ENCODE measurements around the gene TBC1D8.

TBC1D8 gene

GRCh38 chr2:101161658-101162057 is 10.5 kb upstream of the TBC1D8 start:
- no peak for DNase-seq

- DNase-seq = no peak
Observed at GRCh38 chr2:101160454-101160853, 9.3 kb upstream of the TBC1D8 start.

GRCh38 chr2:101159526-101159925 is 8.3 kb upstream of the TBC1D8 start:
- DNase-seq = no peak

- DNase-seq = no peak
Observed at GRCh38 chr2:101157272-101157671, 6.1 kb upstream of the TBC1D8 start.

GRCh38 chr2:101153787-101154186 is 2.6 kb upstream of the TBC1D8 start:
- DNase-seq = no peak

GRCh38 chr2:101153077-101153707 is 2.0 kb upstream of the TBC1D8 start:
- no peak for DNase-seq

- DNase-seq = peak; percentile 23 to 46
Observed at GRCh38 chr2:101152272-101153076, 1.3 kb upstream of the TBC1D8 start.

- no peak for DNase-seq
Observed at GRCh38 chr2:101151859-101152271, 683 bp upstream of the TBC1D8 start.

- no peak for DNase-seq
Observed at GRCh38 chr2:101150306-101151145, 656 bp downstream of the TBC1D8 start.

GRCh38 chr2:101149241-101150192 is 1.7 kb downstream of the TBC1D8 start:
- no peak for DNase-seq

GRCh38 chr2:101148777-101149176 is 2.4 kb downstream of the TBC1D8 start:
- DNase-seq = no peak

- no peak for DNase-seq
Observed at GRCh38 chr2:101147971-101148370, 3.2 kb downstream of the TBC1D8 start.

- no peak for DNase-seq
Observed at GRCh38 chr2:101147062-101147461, 4.1 kb downstream of the TBC1D8 start.

- no peak for DNase-seq
Observed at GRCh38 chr2:101146535-101146934, 4.6 kb downstream of the TBC1D8 start.

- no peak for DNase-seq
Observed at GRCh38 chr2:101145406-101145805, 5.8 kb downstream of the TBC1D8 start.

GRCh38 chr2:101142163-101142562 is 9.0 kb downstream of the TBC1D8 start:
- no peak for DNase-seq

- no peak for DNase-seq
Observed at GRCh38 chr2:101140978-101141655, 10.1 kb downstream of the TBC1D8 start.

GRCh38 chr2:101140237-101140636 is 10.9 kb downstream of the TBC1D8 start:
- no peak for DNase-seq

- no peak for DNase-seq
Observed at GRCh38 chr2:101139495-101139894, 11.7 kb downstream of the TBC1D8 start.

GRCh38 chr2:101135412-101136296 is 15.5 kb downstream of the TBC1D8 start:
- no peak for DNase-seq
